ENCODE measurements around the gene TXK.
A peak's percentile ranks its signal among the peaks of the same experiment; 100 is the strongest.

The TXK gene

DNA sequence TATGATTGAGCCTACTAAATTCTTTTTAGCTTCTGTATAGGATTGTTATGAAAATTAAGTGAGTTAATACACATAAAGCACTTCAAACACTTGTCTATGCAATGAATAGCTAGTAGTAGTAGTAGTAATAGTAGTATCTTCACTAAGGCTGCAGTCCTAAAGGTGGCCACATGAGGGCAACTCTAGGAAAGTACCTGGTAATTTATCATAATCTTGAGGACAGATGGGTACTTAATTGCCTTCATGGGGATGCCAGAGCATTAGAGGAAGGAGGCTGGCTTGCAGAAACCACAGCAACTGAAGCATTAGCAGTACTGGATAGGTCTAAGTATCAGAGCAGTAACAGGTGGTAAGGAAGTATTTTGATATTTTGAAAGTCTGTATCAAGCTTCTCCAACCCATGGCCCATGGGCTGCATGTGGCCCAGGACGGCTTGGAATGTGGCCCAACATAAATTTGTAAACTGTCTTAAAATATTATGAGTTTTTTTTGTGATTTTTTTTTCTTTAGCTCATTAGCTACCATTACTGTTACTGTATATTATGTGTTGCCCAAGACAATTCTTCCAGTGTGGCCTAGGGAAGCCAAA, 100.1 kb downstream of the TXK start:
- POLR2A ChIA-PET, result no interaction called here
- CTCF ChIA-PET, result interaction anchor here (0.5 to 3.0 kb wide), 8 partner anchors 9 to 75 kb away, joined by 3 to 13 read pairs (median 6); no protein-coding TSS in a partner anchor

DNA sequence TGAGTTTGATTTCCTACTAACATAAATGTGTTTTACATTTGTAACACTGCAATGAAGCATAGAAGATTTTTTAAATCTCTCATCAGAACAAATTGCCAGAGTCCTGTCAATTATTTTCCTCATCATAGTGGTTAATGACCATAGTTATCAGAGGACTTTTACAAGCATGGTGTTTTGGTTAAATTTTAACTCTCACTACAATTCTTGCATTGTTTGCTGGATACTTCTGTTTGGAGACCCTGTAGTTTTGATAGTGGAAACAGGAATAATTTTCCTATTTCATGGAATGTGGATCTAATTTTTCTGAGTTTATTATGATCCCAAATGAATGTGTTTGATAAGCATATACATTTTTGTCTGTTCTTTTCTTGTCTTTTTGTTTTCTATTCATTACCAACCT, 100.6 kb downstream of the TXK start:
- POLR2A ChIA-PET, result no interaction called here
- H3K4me1 ChIP-seq (ENCODE audit: control insufficient read depth, insufficient read depth, low read length), result no peaks in the 10 kb centered on the region
- H3K4me3 ChIP-seq (ENCODE audit: low read depth, low read length), result no peak overlapping the region
- no peaks in the 10 kb centered on the region for H3K9me3 ChIP-seq (ENCODE audit: control insufficient read depth, insufficient read depth, low read depth, low read length)
- peaks cover 0 to 24% of the 10 kb centered on the region in 2 experiments; a peak in 1 of 3 replicates for H3K36me3 ChIP-seq (ENCODE audit: control insufficient read depth in 2 of 2, insufficient read depth in 1 of 2, low read length in 2 of 2)
- TF ChIP-seq ZNF354C (tag by site-specific recombination; IDR thresholded peaks at IDR 0.05; ENCODE audit: borderline replicate concordance, low read depth) (no peak), ZIC2 (tag by site-specific recombination; IDR thresholded peaks at IDR 0.05) (no peak), ZNF157 (tag by site-specific recombination; IDR thresholded peaks at IDR 0.05) (no peak)
- TF ChIP-seq, protein P1, sequence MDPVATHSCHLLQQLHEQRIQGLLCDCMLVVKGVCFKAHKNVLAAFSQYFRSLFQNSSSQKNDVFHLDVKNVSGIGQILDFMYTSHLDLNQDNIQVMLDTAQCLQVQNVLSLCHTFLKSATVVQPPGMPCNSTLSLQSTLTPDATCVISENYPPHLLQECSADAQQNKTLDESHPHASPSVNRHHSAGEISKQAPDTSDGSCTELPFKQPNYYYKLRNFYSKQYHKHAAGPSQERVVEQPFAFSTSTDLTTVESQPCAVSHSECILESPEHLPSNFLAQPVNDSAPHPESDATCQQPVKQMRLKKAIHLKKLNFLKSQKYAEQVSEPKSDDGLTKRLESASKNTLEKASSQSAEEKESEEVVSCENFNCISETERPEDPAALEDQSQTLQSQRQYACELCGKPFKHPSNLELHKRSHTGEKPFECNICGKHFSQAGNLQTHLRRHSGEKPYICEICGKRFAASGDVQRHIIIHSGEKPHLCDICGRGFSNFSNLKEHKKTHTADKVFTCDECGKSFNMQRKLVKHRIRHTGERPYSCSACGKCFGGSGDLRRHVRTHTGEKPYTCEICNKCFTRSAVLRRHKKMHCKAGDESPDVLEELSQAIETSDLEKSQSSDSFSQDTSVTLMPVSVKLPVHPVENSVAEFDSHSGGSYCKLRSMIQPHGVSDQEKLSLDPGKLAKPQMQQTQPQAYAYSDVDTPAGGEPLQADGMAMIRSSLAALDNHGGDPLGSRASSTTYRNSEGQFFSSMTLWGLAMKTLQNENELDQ (tag by site-specific recombination; IDR thresholded peaks at IDR 0.05; ENCODE audit: low read depth), result no peak
- TF ChIP-seq, protein P2, sequence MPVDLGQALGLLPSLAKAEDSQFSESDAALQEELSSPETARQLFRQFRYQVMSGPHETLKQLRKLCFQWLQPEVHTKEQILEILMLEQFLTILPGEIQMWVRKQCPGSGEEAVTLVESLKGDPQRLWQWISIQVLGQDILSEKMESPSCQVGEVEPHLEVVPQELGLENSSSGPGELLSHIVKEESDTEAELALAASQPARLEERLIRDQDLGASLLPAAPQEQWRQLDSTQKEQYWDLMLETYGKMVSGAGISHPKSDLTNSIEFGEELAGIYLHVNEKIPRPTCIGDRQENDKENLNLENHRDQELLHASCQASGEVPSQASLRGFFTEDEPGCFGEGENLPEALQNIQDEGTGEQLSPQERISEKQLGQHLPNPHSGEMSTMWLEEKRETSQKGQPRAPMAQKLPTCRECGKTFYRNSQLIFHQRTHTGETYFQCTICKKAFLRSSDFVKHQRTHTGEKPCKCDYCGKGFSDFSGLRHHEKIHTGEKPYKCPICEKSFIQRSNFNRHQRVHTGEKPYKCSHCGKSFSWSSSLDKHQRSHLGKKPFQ (tag by site-specific recombination; IDR thresholded peaks at IDR 0.05), result no peak
- CTCF ChIA-PET, result interaction anchor here (0.5 to 3.0 kb wide), 5 partner anchors 13 to 76 kb away, joined by 3 to 13 read pairs (median 7); no protein-coding TSS in a partner anchor
- no peak overlapping the region for H3K27ac ChIP-seq (ENCODE audit: extremely low read depth, low read depth, low read length)

More for the DNA sequence above, 100.1 kb downstream of the TXK start:
- Histone ChIP-seq H3K36me3 (ENCODE audit: control insufficient read depth in 2 of 2, insufficient read depth in 1 of 2, low read length in 2 of 2) (peaks cover 0 to 24% of the 10 kb centered on the region in 2 experiments; a peak in 1 of 3 replicates), H3K27ac (ENCODE audit: extremely low read depth, low read depth, low read length) (no peak overlapping the region), H3K4me3 (ENCODE audit: low read depth, low read length) (no peak overlapping the region), H3K9me3 (ENCODE audit: control insufficient read depth, insufficient read depth, low read depth, low read length) (no peaks in the 10 kb centered on the region), H3K4me1 (ENCODE audit: control insufficient read depth, insufficient read depth, low read length) (no peaks in the 10 kb centered on the region)
- TF ChIP-seq RBAK (tag by site-specific recombination; IDR thresholded peaks at IDR 0.05), result no peak
- TF ChIP-seq SALL2 (tag by site-specific recombination; IDR thresholded peaks at IDR 0.05; ENCODE audit: borderline replicate concordance), result no peak
- TF ChIP-seq SCRT2 (tag by site-specific recombination; IDR thresholded peaks at IDR 0.05), result 0 out of 2 replicates have a peak, but pooled peaks have one; percentile 14
- TF ChIP-seq, protein P3, sequence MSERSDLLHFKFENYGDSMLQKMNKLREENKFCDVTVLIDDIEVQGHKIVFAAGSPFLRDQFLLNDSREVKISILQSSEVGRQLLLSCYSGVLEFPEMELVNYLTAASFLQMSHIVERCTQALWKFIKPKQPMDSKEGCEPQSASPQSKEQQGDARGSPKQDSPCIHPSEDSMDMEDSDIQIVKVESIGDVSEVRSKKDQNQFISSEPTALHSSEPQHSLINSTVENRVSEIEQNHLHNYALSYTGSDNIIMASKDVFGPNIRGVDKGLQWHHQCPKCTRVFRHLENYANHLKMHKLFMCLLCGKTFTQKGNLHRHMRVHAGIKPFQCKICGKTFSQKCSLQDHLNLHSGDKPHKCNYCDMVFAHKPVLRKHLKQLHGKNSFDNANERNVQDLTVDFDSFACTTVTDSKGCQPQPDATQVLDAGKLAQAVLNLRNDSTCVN (tag by site-specific recombination; optimal IDR thresholded peaks at IDR 0.05), result no peak
- no peak for TF ChIP-seq ZNF214 (tag by site-specific recombination; IDR thresholded peaks at IDR 0.05; ENCODE audit: borderline replicate concordance)

DNA sequence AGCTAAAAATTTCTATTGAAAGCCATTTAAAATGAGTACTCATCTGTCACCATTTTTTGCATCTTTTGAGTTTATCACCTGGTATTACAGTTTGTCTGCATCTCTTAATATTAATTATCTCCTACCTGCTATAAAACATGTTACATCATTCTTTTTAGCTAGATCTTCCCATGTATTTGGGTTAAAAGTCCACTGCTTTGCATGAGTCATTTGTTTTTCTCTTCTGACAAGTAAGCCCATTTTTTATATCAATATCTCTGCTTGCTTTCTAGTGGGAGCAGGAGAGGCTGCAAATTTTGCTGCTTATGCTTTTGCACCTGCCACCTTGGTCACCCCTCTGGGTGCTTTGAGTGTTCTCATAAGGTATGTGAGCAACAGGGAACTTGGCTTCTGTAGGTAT, 101.3 kb downstream of the TXK start:
- ChIA-PET POLR2A (interaction anchor here (1.3 kb wide), 1 partner anchor 17 kb away, joined by 3 read pairs; no protein-coding TSS in a partner anchor), CTCF (interaction anchor here (1.0 to 1.6 kb wide), 3 partner anchors 55 to 77 kb away, joined by 5 to 8 read pairs (median 6); no protein-coding TSS in a partner anchor)
- Histone ChIP-seq H3K4me3 (ENCODE audit: low read depth, low read length) (no peak overlapping the region), H3K27ac (ENCODE audit: extremely low read depth, low read depth, low read length) (no peak overlapping the region), H3K4me1 (ENCODE audit: control insufficient read depth, insufficient read depth, low read length) (no peaks in the 10 kb centered on the region), H3K9me3 (ENCODE audit: control insufficient read depth, insufficient read depth, low read depth, low read length) (no peaks in the 10 kb centered on the region), H3K36me3 (ENCODE audit: control insufficient read depth in 2 of 2, insufficient read depth in 1 of 2, low read length in 2 of 2) (peaks cover 0 to 28% of the 10 kb centered on the region in 2 experiments; a peak in 1 of 3 replicates)
- TF ChIP-seq ZNF747 (tag by site-specific recombination; IDR thresholded peaks at IDR 0.05) (no peak), TRIM28 (IDR thresholded peaks at IDR 0.05; ENCODE audit: borderline replicate concordance, low read length) (no peak), ZNF404 (tag by site-specific recombination; IDR thresholded peaks at IDR 0.05) (no peak), ZNF10 (tag by site-specific recombination; IDR thresholded peaks at IDR 0.05) (no peak), ZNF624 (tag by site-specific recombination; IDR thresholded peaks at IDR 0.05) (no peak), OVOL3 (tag by site-specific recombination; IDR thresholded peaks at IDR 0.05) (no peak), ZNF202 (tag by site-specific recombination; IDR thresholded peaks at IDR 0.05; ENCODE audit: borderline replicate concordance) (no peak), PRDM1 (tag by site-specific recombination; IDR thresholded peaks at IDR 0.05) (no peak), ZBTB17 (tag by site-specific recombination; IDR thresholded peaks at IDR 0.05) (no peak), ZXDB (tag by site-specific recombination; IDR thresholded peaks at IDR 0.05) (no peak), ZEB2 (tag by site-specific recombination; IDR thresholded peaks at IDR 0.05) (no peak)

Measured in HEK293 (cell line).